LNCaP clone FGC (cell line): ENCODE data around the gene KCNK18.
"Not testable (repeated sequence)": the region's sequence is repeated elsewhere in the genome, so short reads cannot be mapped to it uniquely, and the experiment has no call there.

Experiments used
- DNase-seq: peaks from one replicate; pipeline ENCODE4 v3.0.0-alpha.2; 2011; ENCODE audit warnings: low read depth
- H3K4me3 ChIP-seq: 2 replicates; pipeline ENCODE4 v1.5.1; 2011; ENCODE audit warnings: mild to moderate bottlenecking, low read depth, low read length, control low read depth
- TF ChIP-seq, protein P1 (sequence below): IDR thresholded peaks from 2 replicates; pipeline ENCODE4 v1.5.1; 2012; ENCODE audit warnings: mild to moderate bottlenecking; ENCODE audit not compliant: control insufficient read depth, insufficient read depth; ENCODE audit errors: extremely low read depth

Gene KCNK18

DNA sequence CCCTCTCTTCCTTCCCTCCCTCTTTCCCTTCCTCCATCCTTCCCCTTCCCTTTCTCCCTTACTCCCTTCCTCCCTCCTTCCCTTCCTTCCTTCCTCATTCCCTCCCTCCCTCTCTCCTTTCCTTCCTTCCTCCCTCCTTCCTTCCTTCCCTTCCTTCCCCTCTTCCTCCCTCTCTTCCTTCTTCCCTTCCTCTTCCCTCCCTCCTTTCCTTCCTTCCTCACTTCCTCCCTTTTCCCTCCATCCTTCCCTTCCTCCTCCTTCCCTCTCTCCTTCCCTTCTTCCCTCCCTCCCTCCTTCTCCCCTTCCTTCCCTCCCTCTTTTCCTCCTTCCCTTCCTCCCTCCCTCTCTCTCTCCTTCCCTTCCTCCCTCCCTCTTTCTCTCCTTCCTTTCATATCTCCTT lies 30.9 kb downstream of the KCNK18 start:
- DNase-seq, result no peak
- no peak overlapping the region for H3K4me3 ChIP-seq
- TF ChIP-seq, protein P1, sequence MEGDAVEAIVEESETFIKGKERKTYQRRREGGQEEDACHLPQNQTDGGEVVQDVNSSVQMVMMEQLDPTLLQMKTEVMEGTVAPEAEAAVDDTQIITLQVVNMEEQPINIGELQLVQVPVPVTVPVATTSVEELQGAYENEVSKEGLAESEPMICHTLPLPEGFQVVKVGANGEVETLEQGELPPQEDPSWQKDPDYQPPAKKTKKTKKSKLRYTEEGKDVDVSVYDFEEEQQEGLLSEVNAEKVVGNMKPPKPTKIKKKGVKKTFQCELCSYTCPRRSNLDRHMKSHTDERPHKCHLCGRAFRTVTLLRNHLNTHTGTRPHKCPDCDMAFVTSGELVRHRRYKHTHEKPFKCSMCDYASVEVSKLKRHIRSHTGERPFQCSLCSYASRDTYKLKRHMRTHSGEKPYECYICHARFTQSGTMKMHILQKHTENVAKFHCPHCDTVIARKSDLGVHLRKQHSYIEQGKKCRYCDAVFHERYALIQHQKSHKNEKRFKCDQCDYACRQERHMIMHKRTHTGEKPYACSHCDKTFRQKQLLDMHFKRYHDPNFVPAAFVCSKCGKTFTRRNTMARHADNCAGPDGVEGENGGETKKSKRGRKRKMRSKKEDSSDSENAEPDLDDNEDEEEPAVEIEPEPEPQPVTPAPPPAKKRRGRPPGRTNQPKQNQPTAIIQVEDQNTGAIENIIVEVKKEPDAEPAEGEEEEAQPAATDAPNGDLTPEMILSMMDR, result no peak

- DNase-seq, result not testable (repeated sequence)
Measured at GRCh38 chr10:117230107-117230506, 32.8 kb downstream of the KCNK18 start.

GRCh38 chr10:117237401-117237991 lies 40.2 kb downstream of the KCNK18 start:
- TF ChIP-seq, protein P1, result no peak
- no peak for DNase-seq
- H3K4me3 ChIP-seq, result no peak overlapping the region

More at GRCh38 chr10:117230107-117230506, 32.8 kb downstream of the KCNK18 start:
- H3K4me3 ChIP-seq, result not testable (repeated sequence)

DNA sequence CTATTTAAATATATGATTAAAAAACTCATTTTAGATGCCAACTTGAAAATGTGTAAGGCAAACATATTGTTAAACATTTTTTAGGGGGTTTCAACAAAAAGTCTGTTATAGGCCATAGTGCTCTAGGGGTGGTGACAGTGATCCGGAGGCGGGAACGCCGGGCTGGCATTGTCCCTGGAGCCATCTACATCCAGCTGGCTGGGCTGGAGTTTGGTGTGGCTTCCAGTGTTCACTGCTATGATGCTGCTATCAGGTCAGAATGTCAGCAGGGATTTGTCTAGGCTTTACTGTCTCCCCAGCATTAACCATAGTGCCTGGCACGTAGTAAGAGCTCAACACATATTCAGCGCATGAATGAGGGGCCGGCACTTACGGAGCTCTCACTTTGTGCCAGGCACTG lies 41.8 kb downstream of the KCNK18 start:
- TF ChIP-seq, protein P1, result no peak

DNA sequence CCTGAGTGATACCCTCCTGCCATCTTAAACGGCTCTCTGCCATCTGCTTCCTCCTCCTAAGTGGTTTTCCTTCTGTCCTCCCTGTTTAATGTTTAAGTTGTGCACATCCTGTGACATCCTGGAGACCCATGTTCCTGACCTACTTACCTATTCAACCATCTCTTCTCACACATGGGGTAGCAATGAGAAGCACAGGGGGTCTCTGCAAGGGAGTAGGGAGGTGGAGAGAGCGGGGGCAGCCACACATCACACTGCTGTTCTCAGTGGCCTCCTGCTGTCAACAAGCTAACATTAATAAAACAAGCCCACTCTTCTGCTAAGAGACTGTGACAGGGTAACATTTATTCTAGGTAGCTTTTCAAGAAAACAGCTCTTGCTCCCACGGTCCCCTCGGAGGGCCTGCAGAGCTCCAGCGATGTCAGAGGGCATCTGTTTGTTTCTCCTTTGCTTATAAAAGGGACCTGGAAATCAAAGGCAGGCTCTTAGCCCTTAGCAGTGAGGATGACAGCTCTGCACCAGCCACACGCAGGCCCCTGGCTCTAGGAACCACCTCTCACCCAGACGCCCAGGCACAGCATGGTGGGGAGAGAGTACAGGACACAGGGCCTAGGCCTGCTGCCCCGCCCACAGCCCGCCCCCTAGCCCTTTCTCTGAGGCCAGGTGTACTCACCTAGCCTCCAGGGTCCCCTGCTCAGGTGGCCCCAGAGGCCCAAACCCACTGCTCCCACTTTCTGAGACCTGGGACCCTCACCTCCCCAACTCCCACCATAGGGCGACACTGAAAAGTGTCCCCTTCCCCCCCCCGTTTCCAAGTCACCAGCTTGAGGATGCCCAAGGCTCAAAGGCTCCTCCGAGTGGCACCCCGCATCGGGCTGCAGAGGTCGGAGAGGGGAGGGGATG lies 42.7 kb downstream of the KCNK18 start:
- no peak for DNase-seq
- TF ChIP-seq, protein P1, result no peak
- H3K4me3 ChIP-seq, result no peak overlapping the region

More for the DNA sequence above, 41.8 kb downstream of the KCNK18 start:
- DNase-seq, result no peak
- H3K4me3 ChIP-seq, result no peak overlapping the region

GRCh38 chr10:117240621-117241529 lies 43.6 kb downstream of the KCNK18 start, which contains the start of gene SLC18A2:
Gene SLC18A2 (plus strand): TSS chr10:117241114. CDS start chr10:117241694, 580 bp downstream.
- DNase-seq, result no peak
- peak within 1 kb of the TSS; percentile 32 for H3K4me3 ChIP-seq
- TF ChIP-seq, protein P1, result no peak
